Activated CD8-positive, alpha-beta memory T cell treated with anti-CD3 and anti-CD28 coated beads, Interleukin-2, amount 50 U/mL, for 48 hours (primary cell): ENCODE data around the gene BCL2L12.

Source experiments
- DNase-seq: peaks from one replicate; pipeline ENCODE4 v3.0.0-alpha.2; 2020

BCL2L12 gene

GRCh38 chr19:49686503-49687088, 20.9 kb downstream of the BCL2L12 start:
- no peak for DNase-seq

- DNase-seq, result no peak
These were observed 21.4 kb downstream of the BCL2L12 start for GRCh38 chr19:49687150-49687549.

- DNase-seq, result no peak
These were observed 22.0 kb downstream of the BCL2L12 start for GRCh38 chr19:49687566-49688316.

- DNase-seq, result peak; percentile 58
These were observed 22.9 kb downstream of the BCL2L12 start for GRCh38 chr19:49688531-49689132.

GRCh38 chr19:49689133-49690078, 23.7 kb downstream of the BCL2L12 start, which contains the start of gene ADM5:
Gene ADM5 (plus strand): TSS chr19:49689594. CDS start chr19:49689838, 244 bp downstream.
- peak; percentile 83 for DNase-seq

GRCh38 chr19:49690079-49690655, 24.4 kb downstream of the BCL2L12 start:
- DNase-seq, result no peak

- peak; percentile 84 for DNase-seq
These were observed 25.0 kb downstream of the BCL2L12 start, which contains the start of gene CPT1C for GRCh38 chr19:49690656-49691242. Gene CPT1C (plus strand): TSS chr19:49691116. CDS start chr19:49692253, 1,137 bp downstream.

GRCh38 chr19:49691243-49692146, 25.8 kb downstream of the BCL2L12 start:
- DNase-seq, result peak; percentile 76

- no peak for DNase-seq
These were observed 26.4 kb downstream of the BCL2L12 start for GRCh38 chr19:49692147-49692506.

- DNase-seq, result no peak
These were observed 30.4 kb downstream of the BCL2L12 start for GRCh38 chr19:49696115-49696514.

- no peak for DNase-seq
These were observed 31.1 kb downstream of the BCL2L12 start for GRCh38 chr19:49696865-49697264.

GRCh38 chr19:49699364-49699763, 33.6 kb downstream of the BCL2L12 start:
- DNase-seq, result no peak

GRCh38 chr19:49700563-49700962, 34.8 kb downstream of the BCL2L12 start:
- DNase-seq, result no peak

- DNase-seq, result no peak
These were observed 35.6 kb downstream of the BCL2L12 start for GRCh38 chr19:49701271-49701786.

- DNase-seq, result no peak
These were observed 39.3 kb downstream of the BCL2L12 start for GRCh38 chr19:49704888-49705642.

- no peak for DNase-seq
These were observed 40.2 kb downstream of the BCL2L12 start for GRCh38 chr19:49705919-49706318.

GRCh38 chr19:49710372-49710951, 44.7 kb downstream of the BCL2L12 start:
- no peak for DNase-seq

- DNase-seq, result no peak
These were observed 46.7 kb downstream of the BCL2L12 start for GRCh38 chr19:49712397-49712859.

GRCh38 chr19:49713236-49713845, 47.6 kb downstream of the BCL2L12 start:
- DNase-seq, result no peak
